DMS79 treated with DMSO at 0.1 percent for 48 hours (cell line): ENCODE data around the gene SCAF11.

Experiments used
- DNase-seq: peaks from one replicate; lab custom pipeline; 2025; lab: John Stamatoyannopoulos, UW

The SCAF11 gene

GRCh38 chr12:45981075-45981837 lies 9.1 kb downstream of the SCAF11 start:
- DNase-seq: no peak

- no peak for DNase-seq
Measured at GRCh38 chr12:45980540-45980939, 9.8 kb downstream of the SCAF11 start.

- no peak for DNase-seq
Measured at GRCh38 chr12:45978108-45978507, 12.3 kb downstream of the SCAF11 start.

GRCh38 chr12:45977620-45978019 lies 12.8 kb downstream of the SCAF11 start:
- DNase-seq: no peak

- DNase-seq: no peak
Measured at GRCh38 chr12:45975506-45975905, 14.9 kb downstream of the SCAF11 start.

- no peak for DNase-seq
Measured at GRCh38 chr12:45974883-45975282, 15.5 kb downstream of the SCAF11 start.

- no peak for DNase-seq
Measured at GRCh38 chr12:45974171-45974719, 16.1 kb downstream of the SCAF11 start.

- DNase-seq: no peak
Measured at GRCh38 chr12:45973526-45973925, 16.8 kb downstream of the SCAF11 start.

GRCh38 chr12:45970391-45970790 lies 20.0 kb downstream of the SCAF11 start:
- DNase-seq: no peak

- DNase-seq: no peak
Measured at GRCh38 chr12:45969084-45969483, 21.3 kb downstream of the SCAF11 start.

GRCh38 chr12:45966486-45966885 lies 23.9 kb downstream of the SCAF11 start:
- DNase-seq: no peak

- DNase-seq: no peak
Measured at GRCh38 chr12:45962553-45963325, 27.6 kb downstream of the SCAF11 start.

GRCh38 chr12:45959728-45960127 lies 30.6 kb downstream of the SCAF11 start:
- no peak for DNase-seq

- DNase-seq: no peak
Measured at GRCh38 chr12:45959025-45959424, 31.3 kb downstream of the SCAF11 start.

GRCh38 chr12:45948546-45948945 lies 41.8 kb downstream of the SCAF11 start:
- no peak for DNase-seq

GRCh38 chr12:45946435-45946834 lies 43.9 kb downstream of the SCAF11 start:
- no peak for DNase-seq

- no peak for DNase-seq
Measured at GRCh38 chr12:45944771-45945170, 45.6 kb downstream of the SCAF11 start.

GRCh38 chr12:45939759-45940158 lies 50.6 kb downstream of the SCAF11 start:
- DNase-seq: no peak

- DNase-seq: no peak
Measured at GRCh38 chr12:45938566-45938965, 51.8 kb downstream of the SCAF11 start.

GRCh38 chr12:45934956-45935355 lies 55.4 kb downstream of the SCAF11 start:
- no peak for DNase-seq

- no peak for DNase-seq
Measured at GRCh38 chr12:45933504-45933903, 56.9 kb downstream of the SCAF11 start.

- no peak for DNase-seq
Measured at GRCh38 chr12:45930369-45930768, 60.0 kb downstream of the SCAF11 start.

GRCh38 chr12:45928309-45928708 lies 62.1 kb downstream of the SCAF11 start:
- no peak for DNase-seq
